Keratinocyte (primary cell): Measurements from ENCODE around the gene KIDINS220. TPM values are rescaled to one million over a fixed set of nuclear protein-coding genes. Genes with fewer than 3 reads are reported as not detected.

Source experiments
- DNase-seq: peaks from one replicate; pipeline ENCODE4 v3.0.0-alpha.2; 2011; ENCODE audit warnings: low read depth, missing footprints, low spot score
- FAIRE-seq: peaks from 2 replicates; lab custom pipeline; 2011; peaks lifted over from hg19 to GRCh38; lab: Jason Lieb, UNC
- H2AFZ ChIP-seq: 2 replicates; pipeline ENCODE4 v1.6.0; 2012; ENCODE audit warnings: low read length, control low read depth, inconsistent platforms; ENCODE audit not compliant: control insufficient read depth
- H3K27ac ChIP-seq: 2 replicates; pipeline ENCODE4 v1.5.1; 2011; ENCODE audit warnings: low read length; ENCODE audit not compliant: control insufficient read depth, insufficient read depth
- H3K27me3 ChIP-seq: 3 replicates; pipeline ENCODE4 v1.6.0; 2011; ENCODE audit warnings: low read length; ENCODE audit not compliant: control insufficient read depth, insufficient read depth; ENCODE audit errors: extremely low read depth
- H3K36me3 ChIP-seq, 2 experiments: 2 replicates in 1 of 2; 3 replicates in 1 of 2; pipeline ENCODE4 v1.5.1; 2011; ENCODE audit warnings: low read length in 2 of 2, mild to moderate bottlenecking in 1 of 2; ENCODE audit not compliant: control insufficient read depth in 2 of 2, insufficient read depth in 2 of 2; ENCODE audit errors: extremely low read depth in 1 of 2
- H3K4me1 ChIP-seq: 3 replicates; pipeline ENCODE4 v1.5.1; 2011; ENCODE audit warnings: low read length; ENCODE audit not compliant: control insufficient read depth, insufficient read depth; ENCODE audit errors: extremely low read depth
- H3K4me2 ChIP-seq: 3 replicates; pipeline ENCODE4 v1.6.0; 2011; ENCODE audit warnings: low read depth, low read length; ENCODE audit not compliant: control insufficient read depth, insufficient read depth; ENCODE audit errors: extremely low read depth
- H3K4me3 ChIP-seq, 3 experiments: fragments of 200-600 bp in 1 of 3; sonication (generic) in 1 of 3; 2 replicates in 2 of 3; 3 replicates in 1 of 3; pipeline ENCODE4 v1.5.1; 2011 to 2016; ENCODE audit warnings: low read length in 3 of 3, mild to moderate bottlenecking in 3 of 3, control low read depth in 2 of 3, inconsistent platforms in 1 of 3, low read depth in 1 of 3, mixed read lengths in 1 of 3, mixed run types in 1 of 3, moderate library complexity in 1 of 3; ENCODE audit not compliant: control insufficient read depth in 2 of 3, insufficient read depth in 2 of 3; ENCODE audit errors: extremely low read depth in 1 of 3
- H3K79me2 ChIP-seq: 2 replicates; pipeline ENCODE4 v1.6.0; 2012; ENCODE audit warnings: low read length; ENCODE audit not compliant: control insufficient read depth, insufficient read depth
- H3K9ac ChIP-seq: 3 replicates; pipeline ENCODE4 v1.6.0; 2011; ENCODE audit warnings: low read length; ENCODE audit not compliant: control insufficient read depth, insufficient read depth; ENCODE audit errors: extremely low read depth
- H3K9me1 ChIP-seq: 3 replicates; pipeline ENCODE4 v1.6.0; 2011; ENCODE audit warnings: low read length; ENCODE audit not compliant: control insufficient read depth, insufficient read depth; ENCODE audit errors: extremely low read depth
- H3K9me3 ChIP-seq: 2 replicates; pipeline ENCODE4 v1.5.1; 2012; ENCODE audit warnings: low read depth, low read length; ENCODE audit not compliant: control insufficient read depth
- H4K20me1 ChIP-seq: 3 replicates; pipeline ENCODE4 v1.6.0; 2011; ENCODE audit warnings: low read length; ENCODE audit not compliant: control insufficient read depth, insufficient read depth; ENCODE audit errors: extremely low read depth
- CTCF ChIP-seq, 3 experiments: IDR thresholded peaks in 1 of 3; conservative IDR thresholded peaks in 1 of 3; optimal IDR thresholded peaks in 1 of 3; 2 replicates in 2 of 3; 3 replicates in 1 of 3; pipeline versions ENCODE3 to v1.5.1; 2011; ENCODE audit warnings: low read length in 3 of 3, mild to moderate bottlenecking in 3 of 3, moderate library complexity in 2 of 3, control low read depth in 1 of 3, inconsistent platforms in 1 of 3; ENCODE audit not compliant: insufficient read depth in 2 of 3; ENCODE audit errors: extremely low read depth in 1 of 3
- EZH2 ChIP-seq: IDR thresholded peaks from one replicate; pipeline ENCODE4 v1.6.1; 2012; ENCODE audit warnings: inconsistent platforms, mild to moderate bottlenecking, low read length, moderate library complexity
- dilution Hi-C: fragments of 300-500 bp; cut with MboI; formaldehyde crosslinking; loops from one replicate; pipeline ENCODE4 v1.7.0; 2020; ENCODE audit warnings: low sequenced_read_pairs; ENCODE audit not compliant: extremely low pct_ligation_motif_present
- polyA plus RNA-seq, 5 experiments: library from polyadenylated mRNA; depleted of rRNA in 3 of 5; stranded (reverse) in 3 of 5; stranded (forward) in 1 of 5; unstranded in 1 of 5; fragments of >200 nt; gene quantifications; 1 replicate in 1 of 5; 2 replicates in 3 of 5; 3 replicates in 1 of 5; pipeline versions ENCODE4 v1.2.1 to v1.2.3, GENCODE V29; 2011 to 2012; ENCODE audit warnings: missing spikeins in 2 of 5, low read depth in 1 of 5, low replicate concordance in 1 of 5

KIDINS220 gene
- polyA plus RNA-seq, 1 donor (not counting 4 experiments of a cell fraction or from before 2014, with no cell fraction given): 28.8 TPM

GRCh38 chr2:8827729-8828128 is 9.7 kb downstream of the KIDINS220 start:
- H4K20me1 ChIP-seq: peaks cover 3% of the 10 kb centered on the region
- DNase-seq (no peak), FAIRE-seq (no peak)
- no peaks in the 10 kb centered on the region for H3K4me1 ChIP-seq
- no peak overlapping the region for H3K9ac ChIP-seq
- no peaks in the 10 kb centered on the region for H3K27me3 ChIP-seq
- H3K27ac ChIP-seq: no peak overlapping the region
- H3K9me1 ChIP-seq: peaks cover 4% of the 10 kb centered on the region
- H3K36me3 ChIP-seq: no peaks in the 10 kb centered on the region
- H3K79me2 ChIP-seq: peaks cover 35% of the 10 kb centered on the region
- TF ChIP-seq CTCF (optimal IDR thresholded peaks at IDR 0.05 in 1 of 3, IDR thresholded peaks at IDR 0.05 in 1 of 3, conservative IDR thresholded peaks at IDR 0.05 in 1 of 3; ENCODE audit: extremely low read depth in 1 of 3, insufficient read depth in 2 of 3, low read length in 3 of 3): no peak
- no peak for TF ChIP-seq EZH2
- H3K4me2 ChIP-seq: no peak overlapping the region
- dilution Hi-C loops: no loop called here
- no peak overlapping the region for H2AFZ ChIP-seq
- no peaks in the 10 kb centered on the region for H3K9me3 ChIP-seq
- no peak overlapping the region for H3K4me3 ChIP-seq

GRCh38 chr2:8822218-8822617 is 15.2 kb downstream of the KIDINS220 start:
- FAIRE-seq (no peak), DNase-seq (no peak)
- Histone ChIP-seq H3K4me3 (no peak overlapping the region), H3K79me2 (no peaks in the 10 kb centered on the region), H3K4me2 (no peak overlapping the region), H3K27ac (no peak overlapping the region), H3K27me3 (no peaks in the 10 kb centered on the region), H3K9ac (no peak overlapping the region), H2AFZ (no peak overlapping the region), H4K20me1 (no peaks in the 10 kb centered on the region), H3K9me1 (peaks cover 1% of the 10 kb centered on the region), H3K4me1 (peaks cover 3% of the 10 kb centered on the region), H3K36me3 (peaks cover 0 to 4% of the 10 kb centered on the region in 2 experiments), H3K9me3 (no peaks in the 10 kb centered on the region)
- dilution Hi-C loops: no loop called here
- no peak for TF ChIP-seq CTCF (optimal IDR thresholded peaks at IDR 0.05 in 1 of 3, IDR thresholded peaks at IDR 0.05 in 1 of 3, conservative IDR thresholded peaks at IDR 0.05 in 1 of 3; ENCODE audit: extremely low read depth in 1 of 3, insufficient read depth in 2 of 3, low read length in 3 of 3)
- no peak for TF ChIP-seq EZH2
